Heart left ventricle (tissue), 16 donors: ENCODE results near the gene RNPS1. TPM values are rescaled to one million over a fixed set of nuclear protein-coding genes. Genes with fewer than 3 reads are reported as not detected.

Source experiments
- ATAC-seq, 4 donors: fragments of 200-7000 bp; cut with Tn5 transposase; one replicate each; pipeline ENCODE4 v1.9.1; 2020 to 2022; ENCODE audit warnings: moderate library complexity in 4 of 4, mild to moderate bottlenecking in 3 of 4, moderate number of reproducible peaks in 1 of 4
- DNase-seq, 5 donors: peaks; one replicate each; pipeline ENCODE4 v3.0.0-alpha.2; 2020
- H3K27ac ChIP-seq, 12 donors: fragments of 200-600 bp; sonication (generic) in 4 of 12; one replicate each; pipeline versions ENCODE4 v1.5.0 to v1.8.0; 2016 to 2022; ENCODE audit warnings: mild to moderate bottlenecking in 2 of 12
- H3K27me3 ChIP-seq, 9 donors: fragments of 200-600 bp; sonication (generic) in 2 of 9; one replicate each; pipeline versions ENCODE4 v1.5.1 to v1.8.0; 2016 to 2022; ENCODE audit warnings: mild to moderate bottlenecking in 3 of 9
- H3K36me3 ChIP-seq, 9 donors: fragments of 200-600 bp; sonication (generic) in 2 of 9; one replicate each; pipeline versions ENCODE4 v1.5.0 to v1.8.0; 2018 to 2022; ENCODE audit warnings: mild to moderate bottlenecking in 2 of 9
- H3K4me1 ChIP-seq, 12 donors: fragments of 200-600 bp; sonication (generic) in 4 of 12; one replicate each; pipeline versions ENCODE4 v1.5.0 to v1.8.0; 2016 to 2022; ENCODE audit warnings: mild to moderate bottlenecking in 3 of 12
- H3K4me3 ChIP-seq, 12 donors: fragments of 200-600 bp; sonication (generic) in 4 of 12; one replicate each; pipeline versions ENCODE4 v1.5.0 to v1.8.0; 2017 to 2022; ENCODE audit warnings: mild to moderate bottlenecking in 9 of 12, moderate library complexity in 4 of 12
- H3K9me3 ChIP-seq, 12 donors: fragments of 200-600 bp; sonication (generic) in 4 of 12; one replicate each; pipeline versions ENCODE4 v1.5.0 to v1.8.0; 2016 to 2022; ENCODE audit warnings: mild to moderate bottlenecking in 1 of 12
- CTCF ChIP-seq, 12 donors: fragments of 200-600 bp; sonication (generic) in 4 of 12; IDR thresholded peaks; one replicate each; pipeline versions ENCODE4 v1.5.0 to v1.8.0; 2018 to 2022; ENCODE audit warnings: antibody characterized with exemption in 12 of 12, mild to moderate bottlenecking in 5 of 12
- POLR2A ChIP-seq, 2 donors: fragments of 450-650 bp; IDR thresholded peaks; one replicate each; pipeline ENCODE4 v1.6.1; 2017; ENCODE audit warnings: antibody characterized with exemption in 2 of 2, mild to moderate bottlenecking in 2 of 2, moderate library complexity in 2 of 2
- WGBS, 4 donors: extraction: QIAGEN DNeasy Blood & Tissue Kit in 2 of 4; methylation state at CpG; one replicate each; pipeline versions ENCODE4 v1.1.5 to v1.1.7; 2013 to 2018; 5-methylcytosine and 5-hydroxymethylcytosine counted together
- intact Hi-C, 10 donors: fragments of 100-400 bp; cut with DNase I; formaldehyde crosslinking; loops; one replicate each; pipeline versions ENCODE4 v1.11.1 to v1.14.2; 2022
- polyA plus RNA-seq, 2 donors: library from polyadenylated mRNA; stranded (reverse); fragments of 200-250 nt; gene quantifications; one replicate each; pipeline ENCODE4 v1.2.3, GENCODE V29; 2013
- total RNA-seq, 9 donors: library from RNA; depleted of rRNA in 2 of 9; stranded (reverse); fragments of >200 nt in 2 of 9; fragmentation: NEBNext Ultra II Directional in 3 of 9; extraction: Animal tissue kit (Norgen Biotek cat#: 25700) in 3 of 9; gene quantifications; one replicate each; pipeline versions ENCODE4 v1.1.0 to v1.2.4, GENCODE V29; 2016 to 2023
- donor health status: ischemic (EF 13 %, LVEDD 7.1; RV severe dilation, severe dysfunction).
- donor health status: healthy with polysubstance abuse.
- donor health status: DM: no; HTN: yes; CAD: no.
- donor health status: DM: no; HTN: no; CAD: no.
- donor health status: ischemic (EF 25% LVEDD 6.9; RV normal size, moderate dysfunction).
- donor health status: ischemic (EF 25% LVEDD 5.7; RV mildly dilated, moderate dysfunction).
- donor health status: healthy.
- donor health status: DM: yes; HTN: yes; CAD: no.
- donor health status: ischemic (EF 35%, LVEDD 5.7; RV mildly dilated, moderate dysfunction).
- donor health status: nonischemic (EF 11% LVEDD 7.7; RV severe dilation, severe dysfunction).
- donor health status: DM: yes; HTN: yes; CAD: no.
- donor health status: PGD.
- donor health status: ischemic (EF 29% LVEDD 5.4; RV normal size, mild dysfunction).
- donor health status: nonischemic (EF 23%, LVEDD 6.1; RV moderate dilation, normal function).

Gene RNPS1
- total and polyA plus RNA-seq, 11 donors = 73.9 to 193 (median 120) TPM

- intact Hi-C loops = loop anchor here in 3 of 10 donors (1.0 to 10.0 kb wide), 5 partner anchors 18 to 96 kb away; partner anchors contain the start of genes TRAF7 (in 3 of the 3), MLST8 (in 1 of the 3) and RNPS1 (in 1 of the 3)
- TF ChIP-seq CTCF (IDR thresholded peaks at IDR 0.05) (no peak), POLR2A (IDR thresholded peaks at IDR 0.05) (no peak)
- Histone ChIP-seq H3K4me3 (peak overlapping the region; percentile 63 to 99 (median 80)), H3K4me1 (peaks cover 2 to 24% (median 16%) of the 10 kb centered on the region in 12 donors), H3K9me3 (no peaks in the 10 kb centered on the region), H3K27me3 (no peaks in the 10 kb centered on the region), H3K36me3 (peaks cover 2 to 54% (median 46%) of the 10 kb centered on the region in 9 donors), H3K27ac (peak overlapping the region; percentile 88 to 97 (median 92))
- peak in 1 of 4 donors; percentile 0 for ATAC-seq
- WGBS, 4 donors = 3 to 6% (median 4%) methylated on average over 24 to 35 of the region's 35 CpGs
- no peak for DNase-seq
Observed at GRCh38 chr16:2250652-2251295, 17.2 kb downstream of the RNPS1 start.

- DNase-seq = peak in 1 of 5 donors; percentile 4
Observed at GRCh38 chr16:2246301-2246885, 21.5 kb downstream of the RNPS1 start.

GRCh38 chr16:2244926-2245795, 22.8 kb downstream of the RNPS1 start:
- Histone ChIP-seq H3K9me3 (no peaks in the 10 kb centered on the region), H3K36me3 (peaks cover 5 to 75% (median 54%) of the 10 kb centered on the region in 9 donors), H3K27ac (no peak overlapping the region), H3K4me3 (no peak overlapping the region), H3K4me1 (peaks cover 0 to 8% (median 2%) of the 10 kb centered on the region in 12 donors), H3K27me3 (no peaks in the 10 kb centered on the region)
- WGBS, 4 donors = 93 to 95% (median 94%) methylated on average over 26 to 30 of the region's 30 CpGs
- ATAC-seq = peak in 1 of 4 donors; percentile 5
- intact Hi-C loops = loop anchor here in 1 of 10 donors (10.0 kb wide), 1 partner anchor 90 kb away; the partner anchor contains the start of gene TRAF7
- peak in 1 of 5 donors; percentile 26 for DNase-seq
- TF ChIP-seq POLR2A (IDR thresholded peaks at IDR 0.05) = no peak
- no peak for TF ChIP-seq CTCF (IDR thresholded peaks at IDR 0.05)

More at GRCh38 chr16:2246301-2246885, 21.5 kb downstream of the RNPS1 start:
- Histone ChIP-seq H3K36me3 (peaks cover 5 to 65% (median 54%) of the 10 kb centered on the region in 9 donors), H3K4me1 (peaks cover 0 to 15% (median 8%) of the 10 kb centered on the region in 12 donors), H3K9me3 (no peaks in the 10 kb centered on the region), H3K27me3 (no peaks in the 10 kb centered on the region), H3K27ac (no peak overlapping the region), H3K4me3 (no peak overlapping the region)
- TF ChIP-seq POLR2A (IDR thresholded peaks at IDR 0.05) = no peak
- no peak for TF ChIP-seq CTCF (IDR thresholded peaks at IDR 0.05)
- WGBS, 4 donors = 66 to 86% (median 81%) methylated on average over 10 to 18 of the region's 18 CpGs
- no peak for ATAC-seq
- intact Hi-C loops = loop anchor here in 1 of 10 donors (10.0 kb wide), 1 partner anchor 92 kb away; the partner anchor contains the start of gene TRAF7
